WERI-Rb-1 (cell line): ENCODE data around the gene TTYH3.

ENCODE experiments used
- DNase-seq: peaks from one replicate; pipeline ENCODE4 v3.0.0-alpha.2; 2020
- H3K27ac ChIP-seq: fragments of 250-450 bp; sonication (Bioruptor Pico); 2 replicates; pipeline ENCODE4 v1.5.1; 2020; ENCODE audit warnings: mild to moderate bottlenecking, moderate library complexity
- H3K27me3 ChIP-seq: fragments of 250-450 bp; sonication (Bioruptor Pico); 2 replicates; pipeline ENCODE4 v1.5.1; 2021; ENCODE audit warnings: mild to moderate bottlenecking, low read depth, moderate library complexity; ENCODE audit not compliant: insufficient read depth, severe bottlenecking
- H3K36me3 ChIP-seq: fragments of 250-450 bp; sonication (Bioruptor Pico); 2 replicates; pipeline ENCODE4 v1.5.1; 2020; ENCODE audit warnings: mild to moderate bottlenecking, moderate library complexity
- H3K4me3 ChIP-seq: 2 replicates; pipeline ENCODE4 v1.5.1; 2011; ENCODE audit warnings: low read depth, mild to moderate bottlenecking, control low read depth, low read length
- H3K9me3 ChIP-seq: fragments of 250-450 bp; sonication (Bioruptor Pico); 2 replicates; pipeline ENCODE4 v1.5.1; 2021; ENCODE audit warnings: mild to moderate bottlenecking, moderate library complexity; ENCODE audit not compliant: severe bottlenecking
- TF ChIP-seq, protein P1 (sequence below): IDR thresholded peaks from 2 replicates; pipeline ENCODE4 v1.5.1; 2011; ENCODE audit warnings: low read depth, mild to moderate bottlenecking, control low read depth, inconsistent platforms, low read length

TTYH3 gene

DNA sequence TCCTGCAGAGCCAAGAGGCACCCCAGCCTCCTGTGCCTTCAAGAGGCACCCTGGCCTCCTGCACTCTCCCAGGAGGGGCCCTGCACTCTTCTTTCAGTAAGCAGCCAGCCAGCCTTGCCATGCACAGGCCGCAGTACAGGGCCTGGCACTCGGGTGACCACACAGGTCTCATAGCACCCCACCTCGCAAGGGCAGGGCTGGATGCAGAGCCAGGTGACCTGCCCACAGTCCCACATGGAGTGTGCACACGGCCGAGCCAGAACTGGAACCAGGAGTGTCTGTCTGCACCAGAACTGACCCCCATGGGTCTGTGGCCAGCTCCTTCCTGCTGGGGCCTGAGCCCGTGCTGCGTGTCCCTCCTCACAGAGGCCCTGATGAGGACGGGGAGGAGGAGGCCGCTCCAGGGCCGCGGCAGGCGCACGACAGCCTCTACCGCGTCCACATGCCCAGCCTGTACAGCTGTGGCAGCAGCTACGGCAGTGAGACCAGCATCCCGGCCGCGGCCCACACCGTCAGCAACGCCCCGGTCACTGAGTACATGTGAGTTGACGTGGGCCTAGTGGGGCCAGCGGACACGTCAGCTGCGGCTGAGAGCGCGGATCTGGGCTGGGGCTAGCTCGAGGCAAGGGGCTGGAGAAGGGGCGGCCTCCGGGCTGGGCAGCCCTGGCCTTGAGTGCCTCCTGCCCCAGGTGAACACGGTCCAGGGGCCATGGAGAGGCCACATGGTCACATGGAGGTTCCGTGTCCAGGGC lies 26.3 kb downstream of the TTYH3 start:
- no peak overlapping the region for H3K27ac ChIP-seq
- no peaks in the 10 kb centered on the region for H3K27me3 ChIP-seq
- H3K9me3 ChIP-seq: no peaks in the 10 kb centered on the region
- DNase-seq: no peak
- no peak overlapping the region for H3K4me3 ChIP-seq
- H3K36me3 ChIP-seq: peaks cover 62% of the 10 kb centered on the region
- TF ChIP-seq, protein P1, sequence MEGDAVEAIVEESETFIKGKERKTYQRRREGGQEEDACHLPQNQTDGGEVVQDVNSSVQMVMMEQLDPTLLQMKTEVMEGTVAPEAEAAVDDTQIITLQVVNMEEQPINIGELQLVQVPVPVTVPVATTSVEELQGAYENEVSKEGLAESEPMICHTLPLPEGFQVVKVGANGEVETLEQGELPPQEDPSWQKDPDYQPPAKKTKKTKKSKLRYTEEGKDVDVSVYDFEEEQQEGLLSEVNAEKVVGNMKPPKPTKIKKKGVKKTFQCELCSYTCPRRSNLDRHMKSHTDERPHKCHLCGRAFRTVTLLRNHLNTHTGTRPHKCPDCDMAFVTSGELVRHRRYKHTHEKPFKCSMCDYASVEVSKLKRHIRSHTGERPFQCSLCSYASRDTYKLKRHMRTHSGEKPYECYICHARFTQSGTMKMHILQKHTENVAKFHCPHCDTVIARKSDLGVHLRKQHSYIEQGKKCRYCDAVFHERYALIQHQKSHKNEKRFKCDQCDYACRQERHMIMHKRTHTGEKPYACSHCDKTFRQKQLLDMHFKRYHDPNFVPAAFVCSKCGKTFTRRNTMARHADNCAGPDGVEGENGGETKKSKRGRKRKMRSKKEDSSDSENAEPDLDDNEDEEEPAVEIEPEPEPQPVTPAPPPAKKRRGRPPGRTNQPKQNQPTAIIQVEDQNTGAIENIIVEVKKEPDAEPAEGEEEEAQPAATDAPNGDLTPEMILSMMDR: no peak

GRCh38 chr7:2658941-2659340 lies 27.2 kb downstream of the TTYH3 start:
- TF ChIP-seq, protein P1: no peak
- no peak overlapping the region for H3K27ac ChIP-seq
- peaks cover 57% of the 10 kb centered on the region for H3K36me3 ChIP-seq
- H3K4me3 ChIP-seq: no peak overlapping the region
- H3K27me3 ChIP-seq: no peaks in the 10 kb centered on the region
- no peaks in the 10 kb centered on the region for H3K9me3 ChIP-seq
- no peak for DNase-seq

DNA sequence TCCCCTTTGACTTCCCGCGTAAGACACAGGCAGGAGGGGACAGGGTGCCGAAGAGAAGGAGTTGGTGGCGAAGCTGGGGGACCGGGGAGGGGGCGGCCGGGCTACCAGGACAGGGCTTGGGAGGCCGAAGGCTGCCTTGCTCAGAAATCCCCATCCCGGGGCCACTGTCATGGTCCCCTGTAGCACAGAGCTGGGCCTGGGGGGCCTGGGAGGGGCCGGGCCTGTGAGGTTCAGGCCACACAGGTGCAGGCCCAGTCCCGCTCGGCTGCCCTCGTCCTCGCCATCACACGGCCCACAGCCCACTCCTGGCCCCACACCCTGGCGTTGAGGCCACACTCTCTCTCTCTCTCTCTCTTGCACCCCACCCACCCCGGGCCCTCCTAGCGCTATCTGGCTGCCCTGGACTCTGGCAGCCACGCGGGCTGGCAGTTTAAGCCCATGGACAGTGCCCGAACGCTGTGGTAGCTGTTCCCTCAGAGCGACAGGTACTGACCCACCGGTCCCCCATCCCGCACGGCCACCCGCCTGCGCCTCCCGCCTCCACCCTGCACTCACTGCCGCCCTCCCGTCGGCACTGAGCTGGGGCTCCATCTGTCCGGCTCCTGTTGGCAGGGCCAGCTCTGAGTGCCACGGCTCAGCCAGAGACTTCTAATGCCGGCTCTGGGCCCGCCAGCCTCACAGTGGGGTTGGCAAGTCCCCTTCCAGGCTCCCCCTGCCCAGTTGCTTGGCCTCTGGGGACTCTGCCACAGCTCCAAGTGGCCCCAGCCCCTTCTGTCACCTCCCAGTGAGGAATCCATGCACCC lies 28.0 kb downstream of the TTYH3 start:
- Histone ChIP-seq H3K4me3 (no peak overlapping the region), H3K27ac (no peak overlapping the region), H3K27me3 (no peaks in the 10 kb centered on the region), H3K9me3 (no peaks in the 10 kb centered on the region), H3K36me3 (peaks cover 55% of the 10 kb centered on the region)
- TF ChIP-seq, protein P1: no peak
- no peak for DNase-seq

DNA sequence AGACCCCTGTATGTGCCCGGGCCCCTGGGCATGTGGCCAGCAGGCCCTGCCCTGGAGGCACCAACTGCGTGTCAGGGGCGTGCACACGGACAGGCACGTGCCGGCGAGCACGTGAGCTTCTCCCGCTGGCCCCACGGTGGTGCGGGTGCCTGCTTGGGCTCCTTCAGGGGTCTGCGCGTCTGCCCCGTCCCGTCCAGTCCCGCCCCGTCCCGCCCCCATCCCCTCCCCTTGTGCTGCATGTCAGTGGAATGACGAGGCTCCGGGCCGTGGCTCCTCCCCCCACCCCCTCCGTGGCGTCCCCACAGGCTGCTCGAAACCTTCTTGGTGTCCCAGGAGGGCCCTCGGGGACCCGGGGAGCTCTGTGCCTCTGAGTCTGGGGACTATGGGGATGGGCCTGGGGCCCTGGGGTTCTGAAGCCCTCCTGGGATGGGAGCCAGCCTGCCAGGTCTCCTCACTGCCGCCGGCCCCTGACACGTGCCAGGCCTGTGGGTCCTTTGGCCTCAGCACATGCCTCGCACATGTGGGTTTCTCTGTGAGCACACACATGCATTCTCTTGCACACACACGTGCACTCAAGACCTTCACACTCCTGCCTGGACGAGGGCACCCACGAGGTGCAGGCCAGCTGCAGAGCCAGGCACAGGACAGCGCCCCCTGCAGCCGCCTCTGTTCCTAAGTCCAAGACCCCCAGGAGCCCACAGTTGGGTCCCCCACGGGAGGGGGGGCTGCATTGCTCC lies 28.7 kb downstream of the TTYH3 start:
- DNase-seq: no peak
- no peak overlapping the region for H3K27ac ChIP-seq
- peaks cover 55% of the 10 kb centered on the region for H3K36me3 ChIP-seq
- no peak overlapping the region for H3K4me3 ChIP-seq
- H3K9me3 ChIP-seq: no peaks in the 10 kb centered on the region
- no peaks in the 10 kb centered on the region for H3K27me3 ChIP-seq
- TF ChIP-seq, protein P1: peak; percentile 62

DNA sequence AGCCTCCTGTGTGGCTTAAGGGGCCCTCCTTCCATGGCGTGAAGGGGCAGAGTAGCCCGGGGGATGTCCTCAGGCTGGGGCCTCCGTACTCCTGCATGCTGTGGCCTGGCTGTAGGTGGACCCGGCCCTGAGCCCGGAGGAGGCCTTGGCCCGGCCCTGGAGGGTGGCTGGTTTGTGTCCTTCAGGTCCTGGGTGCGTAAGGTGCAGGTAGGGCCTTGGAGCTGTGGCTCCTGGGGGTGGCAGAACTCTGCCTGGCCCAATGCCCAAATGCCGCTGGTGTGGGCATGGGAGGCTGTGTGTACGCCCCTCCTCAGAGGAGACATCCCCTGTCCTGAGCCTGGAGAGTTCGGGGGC lies 29.3 kb downstream of the TTYH3 start:
- DNase-seq: no peak
- H3K27me3 ChIP-seq: no peaks in the 10 kb centered on the region
- no peaks in the 10 kb centered on the region for H3K9me3 ChIP-seq
- H3K36me3 ChIP-seq: peaks cover 55% of the 10 kb centered on the region
- no peak overlapping the region for H3K27ac ChIP-seq
- TF ChIP-seq, protein P1: no peak
- H3K4me3 ChIP-seq: no peak overlapping the region
